Measurements from ENCODE around the gene MARVELD3.

GRCh38 chr16:71600822-71601221 lies 25.2 kb upstream of the MARVELD3 start:
- no peak for TF ChIP-seq CTCF (IDR thresholded peaks at IDR 0.05)
- no peak for TF ChIP-seq POLR2A (IDR thresholded peaks at IDR 0.05)
